Activated T-cell treated with anti-CD3 and anti-CD28 coated beads, Interleukin-2, amount 50 U/mL, for 4 hours (primary cell): Measurements from ENCODE around the gene LNX1. TPM values are rescaled to one million over a fixed set of nuclear protein-coding genes. Genes with fewer than 3 reads are reported as not detected.

ENCODE experiments used
- ATAC-seq, 2 donors: fragments of 200-7000 bp; cut with Tn5 transposase; one replicate each; pipeline ENCODE4 v1.10.0; 2021
- DNase-seq: peaks from one replicate; pipeline ENCODE4 v3.0.0-alpha.2; 2020
- H3K27me3 Mint-ChIP-seq: one replicate; pipeline ENCODE4 v1.8.0; 2021; ENCODE audit warnings: low read depth, mixed read lengths
- H3K36me3 Mint-ChIP-seq: one replicate; pipeline ENCODE4 v1.8.0; 2022; ENCODE audit warnings: mixed read lengths; ENCODE audit not compliant: insufficient read depth
- H3K4me1 Mint-ChIP-seq: one replicate; pipeline ENCODE4 v1.8.0; 2021; ENCODE audit warnings: low read depth, mixed read lengths
- H3K4me3 Mint-ChIP-seq: one replicate; pipeline ENCODE4 v1.8.0; 2021; ENCODE audit warnings: mild to moderate bottlenecking, moderate library complexity, mixed read lengths
- H3K9me3 Mint-ChIP-seq: one replicate; pipeline ENCODE4 v1.8.0; 2021; ENCODE audit warnings: mixed read lengths
- total RNA-seq, 3 donors: library from RNA; stranded (reverse); gene quantifications; one replicate each; pipeline ENCODE4 v1.2.1, GENCODE V29; 2021

LNX1 gene
- total RNA-seq, 3 donors from 2014 or later = 0.05 TPM; not detected in 2

DNA sequence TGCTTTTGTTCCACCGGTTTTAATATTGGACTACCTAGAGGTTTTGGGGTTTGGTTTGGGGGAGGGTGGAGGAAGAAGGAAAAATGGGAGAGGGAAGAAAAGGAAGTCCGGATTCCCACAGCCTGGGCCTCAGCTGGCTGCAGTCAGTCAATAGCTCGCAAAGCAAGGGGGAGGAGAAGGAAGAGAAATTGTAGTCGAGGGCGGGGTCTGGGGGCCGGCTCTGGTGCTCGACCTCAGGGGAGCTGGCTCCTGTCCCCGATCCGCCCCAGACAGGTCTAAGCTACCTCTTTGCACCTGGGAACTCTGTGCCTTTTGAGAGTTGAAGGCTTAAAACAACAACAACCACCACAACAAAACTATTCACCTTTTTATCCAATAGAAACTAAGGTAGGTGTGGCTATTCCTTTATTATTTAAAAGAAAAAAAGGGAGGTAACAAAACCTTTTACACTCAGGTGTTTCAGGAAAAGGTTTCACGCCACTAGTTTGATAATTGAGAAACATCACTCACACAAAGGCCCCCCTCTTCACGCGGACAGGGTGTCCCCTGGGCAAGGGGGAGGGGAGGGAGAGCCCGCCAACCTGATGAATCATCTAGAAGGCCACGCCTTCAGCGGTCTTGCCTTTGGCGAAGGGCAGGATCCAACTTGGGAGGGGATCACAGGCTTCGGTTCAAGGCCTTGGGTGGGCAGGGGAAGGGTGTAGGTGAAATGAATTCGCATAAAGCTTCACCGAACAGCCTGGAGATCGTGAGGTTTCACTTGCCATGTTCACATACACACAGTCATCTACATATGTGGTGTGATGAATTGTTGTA lies 1.6 kb upstream of the LNX1 start:
- DNase-seq (no peak), ATAC-seq (no peak)
- H3K36me3 Mint-ChIP-seq = no peaks in the 10 kb centered on the region
- H3K9me3 Mint-ChIP-seq = no peaks in the 10 kb centered on the region
- H3K4me1 Mint-ChIP-seq = peaks cover 13% of the 10 kb centered on the region
- no peak overlapping the region for H3K4me3 Mint-ChIP-seq
- peaks cover 40% of the 10 kb centered on the region for H3K27me3 Mint-ChIP-seq

DNA sequence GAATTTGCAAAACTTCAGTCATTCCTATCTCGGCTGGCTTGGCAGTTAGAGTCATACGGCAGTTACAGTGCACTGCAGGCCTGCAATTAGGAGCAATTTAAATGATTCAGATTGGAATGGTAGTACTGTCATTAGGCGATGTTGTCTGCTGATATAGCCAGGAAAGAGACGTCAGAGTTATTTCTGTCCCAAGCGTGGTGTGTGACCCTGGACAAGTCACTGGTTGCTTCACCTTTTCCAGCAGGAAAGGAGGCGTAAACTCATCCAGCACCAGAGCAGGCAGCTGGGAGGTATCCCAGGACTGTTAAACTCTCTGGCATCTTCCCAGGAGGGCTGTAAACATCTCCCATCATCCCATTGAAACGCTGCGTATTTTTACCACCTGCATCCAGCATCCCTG lies 836 bp upstream of the LNX1 start:
- no peak for DNase-seq
- Mint-ChIP-seq H3K27me3 (peaks cover 40% of the 10 kb centered on the region), H3K36me3 (no peaks in the 10 kb centered on the region), H3K4me3 (no peak overlapping the region), H3K4me1 (peaks cover 13% of the 10 kb centered on the region), H3K9me3 (no peaks in the 10 kb centered on the region)
- ATAC-seq = no peak

DNA sequence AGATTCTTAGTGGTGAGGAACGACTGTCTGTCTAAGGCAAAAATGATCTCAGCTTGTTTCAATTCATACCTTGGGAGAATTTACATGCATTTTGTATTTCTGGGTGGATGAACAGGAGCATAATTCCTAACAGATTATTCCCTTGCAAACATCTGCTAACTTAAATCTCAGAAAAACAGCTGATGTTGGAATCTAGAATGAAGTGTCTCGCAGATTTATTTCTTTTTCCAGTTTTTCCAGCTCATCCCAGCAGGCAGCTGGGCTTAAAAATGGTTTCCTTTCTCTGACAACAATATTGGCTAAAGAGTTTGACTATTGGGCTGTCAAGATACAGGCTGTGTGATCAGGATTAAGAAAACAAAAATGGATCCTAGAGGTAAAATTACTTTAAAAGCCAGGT lies 1.1 kb downstream of the LNX1 start:
- no peak overlapping the region for H3K4me3 Mint-ChIP-seq
- H3K4me1 Mint-ChIP-seq = peaks cover 13% of the 10 kb centered on the region
- no peaks in the 10 kb centered on the region for H3K36me3 Mint-ChIP-seq
- no peak for ATAC-seq
- no peak for DNase-seq
- no peaks in the 10 kb centered on the region for H3K9me3 Mint-ChIP-seq
- H3K27me3 Mint-ChIP-seq = peaks cover 35% of the 10 kb centered on the region

DNA sequence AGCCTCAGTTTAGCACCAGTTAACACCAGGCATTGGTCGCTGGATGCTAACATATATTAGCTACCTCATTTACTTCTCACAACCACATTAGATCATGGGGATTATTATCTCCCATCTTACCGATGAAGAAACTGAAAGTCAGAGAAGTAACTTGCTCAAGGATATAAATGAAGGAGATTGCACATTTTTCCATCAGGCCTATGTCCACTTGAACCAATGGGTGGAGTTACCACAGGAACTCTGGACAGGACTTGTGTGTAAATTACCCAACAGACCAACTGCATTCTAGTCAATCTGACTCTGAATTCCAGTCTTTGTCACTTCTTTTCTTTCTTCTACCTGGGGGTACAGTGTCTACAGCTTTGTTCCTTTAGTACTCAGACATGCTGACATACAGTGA lies 1.8 kb downstream of the LNX1 start:
- H3K27me3 Mint-ChIP-seq = peaks cover 32% of the 10 kb centered on the region
- H3K9me3 Mint-ChIP-seq = no peaks in the 10 kb centered on the region
- peaks cover 13% of the 10 kb centered on the region for H3K4me1 Mint-ChIP-seq
- no peak for ATAC-seq
- no peaks in the 10 kb centered on the region for H3K36me3 Mint-ChIP-seq
- no peak overlapping the region for H3K4me3 Mint-ChIP-seq
- DNase-seq = no peak

DNA sequence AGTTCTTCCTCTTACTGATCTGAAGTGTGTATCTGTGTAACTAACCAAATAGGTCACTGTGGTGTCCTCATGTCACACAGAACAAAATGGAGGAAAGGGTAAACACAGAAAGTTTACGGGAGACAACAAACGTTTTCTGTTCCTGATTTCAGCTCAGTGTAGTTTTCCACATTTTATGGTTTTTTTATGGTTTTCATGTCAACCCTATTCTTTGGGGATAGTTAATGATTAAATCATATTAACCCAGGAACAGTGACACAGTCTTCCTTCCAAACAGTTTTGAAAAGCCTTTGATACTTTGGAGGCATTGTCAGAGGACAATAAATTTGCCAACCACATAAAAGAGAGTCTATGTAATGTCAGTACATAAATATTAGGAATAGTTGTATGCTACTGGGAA lies 4.2 kb downstream of the LNX1 start:
- H3K9me3 Mint-ChIP-seq = no peaks in the 10 kb centered on the region
- DNase-seq = no peak
- peaks cover 26% of the 10 kb centered on the region for H3K27me3 Mint-ChIP-seq
- H3K36me3 Mint-ChIP-seq = no peaks in the 10 kb centered on the region
- ATAC-seq = no peak
- H3K4me3 Mint-ChIP-seq = no peak overlapping the region
- peaks cover 13% of the 10 kb centered on the region for H3K4me1 Mint-ChIP-seq

DNA sequence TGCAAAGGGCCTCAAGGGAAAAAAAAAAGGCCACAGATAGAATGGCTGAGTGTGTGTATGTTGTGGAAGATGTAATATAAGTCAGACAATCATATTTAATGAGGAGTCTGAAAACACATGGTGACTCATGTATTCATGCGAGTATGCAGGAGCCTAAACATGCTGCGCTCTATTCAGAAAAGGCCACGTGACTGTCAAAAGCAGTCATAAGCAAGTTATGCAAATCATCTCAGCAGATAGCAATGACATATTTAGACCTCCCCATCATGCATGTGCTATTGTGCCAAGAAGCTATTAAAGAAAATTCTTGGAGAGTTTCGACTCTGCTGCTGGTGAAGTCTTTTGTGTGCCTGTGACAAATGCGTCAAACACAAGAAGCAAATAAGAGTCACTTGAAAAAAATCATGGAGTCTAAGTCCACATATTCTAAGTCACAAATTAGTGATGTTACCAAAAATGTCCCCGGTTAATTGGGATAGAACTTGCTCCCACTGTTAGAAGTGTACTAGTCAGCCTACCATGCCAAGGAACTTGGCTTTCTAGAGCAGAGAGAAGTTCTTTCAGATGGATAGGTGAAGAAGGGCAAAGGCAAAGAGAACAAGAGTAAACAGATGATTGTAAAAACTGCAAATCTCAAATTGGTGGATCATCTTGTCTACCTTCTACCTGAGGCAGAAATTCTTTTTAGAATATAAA lies 5.0 kb downstream of the LNX1 start:
- peaks cover 21% of the 10 kb centered on the region for H3K27me3 Mint-ChIP-seq
- H3K4me3 Mint-ChIP-seq = no peak overlapping the region

DNA sequence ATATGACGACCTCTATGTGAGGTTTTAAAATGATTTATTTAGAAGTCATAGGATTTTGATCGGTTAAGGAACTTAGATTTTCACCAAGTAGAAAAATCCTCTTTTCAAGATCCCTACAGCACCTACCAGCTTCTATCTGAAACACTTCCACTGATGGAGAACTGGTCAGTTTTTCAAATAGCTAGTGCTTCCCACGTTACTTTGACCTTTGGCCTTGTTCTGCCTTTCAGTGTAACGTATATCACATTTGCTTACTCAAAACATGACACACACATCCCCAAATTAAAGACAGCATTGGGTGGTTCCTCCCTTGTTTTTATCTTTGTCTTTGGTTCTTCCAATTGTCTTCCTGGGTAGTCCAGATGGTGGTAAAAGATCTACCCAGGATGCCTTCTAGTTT lies 6.6 kb downstream of the LNX1 start:
- no peak overlapping the region for H3K4me3 Mint-ChIP-seq
- H3K27me3 Mint-ChIP-seq = peaks cover 13% of the 10 kb centered on the region
- H3K36me3 Mint-ChIP-seq = no peaks in the 10 kb centered on the region
- no peak for DNase-seq
- no peak for ATAC-seq
- no peaks in the 10 kb centered on the region for H3K9me3 Mint-ChIP-seq
- H3K4me1 Mint-ChIP-seq = no peaks in the 10 kb centered on the region

More for the DNA sequence above, 5.0 kb downstream of the LNX1 start:
- DNase-seq (no peak), ATAC-seq (no peak)
- H3K9me3 Mint-ChIP-seq = no peaks in the 10 kb centered on the region
- H3K36me3 Mint-ChIP-seq = no peaks in the 10 kb centered on the region
- peaks cover 5% of the 10 kb centered on the region for H3K4me1 Mint-ChIP-seq

DNA sequence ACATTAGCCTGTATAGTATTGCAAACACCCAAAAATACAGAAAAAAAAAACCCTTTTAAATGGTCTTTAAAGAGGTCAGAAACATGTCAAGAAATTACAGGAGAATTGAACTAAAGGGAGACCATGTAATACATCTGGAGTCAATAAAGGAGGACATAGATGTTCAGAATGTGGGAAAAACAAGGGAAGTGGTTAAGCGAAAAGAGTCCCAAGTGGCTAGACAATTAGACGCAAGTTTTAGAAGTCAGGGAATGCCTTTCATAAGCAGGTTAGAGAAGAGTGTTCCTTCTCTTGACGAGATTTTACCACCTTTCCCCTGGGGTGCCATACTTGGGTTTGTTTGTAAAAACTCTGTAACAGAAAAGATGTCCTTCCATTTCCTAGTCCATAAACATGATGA lies 7.8 kb downstream of the LNX1 start:
- H3K4me1 Mint-ChIP-seq = no peaks in the 10 kb centered on the region
- ATAC-seq = no peak
- DNase-seq = no peak
- peaks cover 10% of the 10 kb centered on the region for H3K27me3 Mint-ChIP-seq
- no peaks in the 10 kb centered on the region for H3K9me3 Mint-ChIP-seq
- no peaks in the 10 kb centered on the region for H3K36me3 Mint-ChIP-seq
- H3K4me3 Mint-ChIP-seq = no peak overlapping the region

DNA sequence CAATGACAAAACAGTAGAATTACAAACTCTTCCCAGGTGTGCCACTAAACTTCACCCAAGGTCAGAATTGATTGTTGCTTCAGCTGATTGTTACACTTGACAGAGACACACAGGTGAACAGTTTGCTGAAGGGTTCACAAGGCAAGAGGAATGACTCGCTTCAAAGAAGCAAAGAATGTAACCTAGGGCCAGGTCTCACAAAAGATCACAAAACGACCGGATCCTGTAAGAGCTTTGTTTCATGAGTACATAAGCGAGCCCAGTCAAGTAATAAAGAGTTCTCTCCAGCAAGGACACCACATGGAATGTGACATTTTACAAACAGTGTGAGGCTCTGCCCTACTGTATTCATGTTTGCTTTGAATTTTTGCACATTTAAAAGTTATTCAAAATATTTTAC lies 9.1 kb downstream of the LNX1 start:
- no peak for ATAC-seq
- Mint-ChIP-seq H3K9me3 (no peaks in the 10 kb centered on the region), H3K27me3 (peaks cover 10% of the 10 kb centered on the region), H3K36me3 (no peaks in the 10 kb centered on the region), H3K4me1 (no peaks in the 10 kb centered on the region), H3K4me3 (no peak overlapping the region)
- no peak for DNase-seq

DNA sequence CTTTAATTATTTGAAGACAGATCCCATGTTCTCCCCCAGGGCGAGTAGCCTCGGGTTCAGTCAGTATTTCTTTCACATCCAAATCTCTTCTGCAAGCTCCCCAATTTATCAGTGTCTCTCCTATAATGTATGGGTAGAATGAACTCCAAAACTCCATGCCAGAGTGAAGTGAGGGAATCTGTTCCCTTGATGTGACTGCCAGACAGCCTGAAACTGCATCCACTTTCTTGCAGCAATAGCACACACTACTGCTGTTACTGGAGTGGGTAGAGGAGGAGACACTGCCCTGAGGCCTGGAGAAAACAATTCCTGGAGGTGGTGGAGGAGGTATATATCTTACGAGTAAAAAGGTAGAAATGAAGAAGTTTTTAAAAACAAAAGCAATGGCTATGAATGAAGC lies 11.0 kb downstream of the LNX1 start:
- peaks cover 10% of the 10 kb centered on the region for H3K27me3 Mint-ChIP-seq
- ATAC-seq = no peak
- H3K4me3 Mint-ChIP-seq = no peak overlapping the region
- no peak for DNase-seq
- no peaks in the 10 kb centered on the region for H3K9me3 Mint-ChIP-seq
- H3K4me1 Mint-ChIP-seq = no peaks in the 10 kb centered on the region
- no peaks in the 10 kb centered on the region for H3K36me3 Mint-ChIP-seq

DNA sequence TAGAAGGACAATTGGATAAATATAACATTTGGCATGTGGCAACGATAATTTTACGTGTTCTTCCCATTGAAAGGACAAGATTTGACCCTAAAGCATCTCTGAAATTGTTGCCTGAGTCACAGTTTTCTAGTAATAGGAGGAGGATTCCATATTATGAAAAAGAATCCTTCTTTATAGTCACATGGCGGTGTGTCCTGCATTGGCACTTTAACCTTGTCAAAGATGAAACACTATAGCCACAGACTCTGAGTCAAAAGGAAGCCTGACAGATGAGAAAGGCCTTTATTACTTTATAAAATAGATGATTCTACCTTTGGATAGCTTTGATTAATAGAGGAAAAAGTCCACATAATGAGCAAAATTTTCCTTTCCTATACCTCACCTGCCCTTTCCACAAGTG lies 11.5 kb downstream of the LNX1 start:
- H3K27me3 Mint-ChIP-seq = peaks cover 10% of the 10 kb centered on the region
- no peak for ATAC-seq
- no peak overlapping the region for H3K4me3 Mint-ChIP-seq
- no peak for DNase-seq
- H3K4me1 Mint-ChIP-seq = no peaks in the 10 kb centered on the region
- no peaks in the 10 kb centered on the region for H3K9me3 Mint-ChIP-seq
- no peaks in the 10 kb centered on the region for H3K36me3 Mint-ChIP-seq

DNA sequence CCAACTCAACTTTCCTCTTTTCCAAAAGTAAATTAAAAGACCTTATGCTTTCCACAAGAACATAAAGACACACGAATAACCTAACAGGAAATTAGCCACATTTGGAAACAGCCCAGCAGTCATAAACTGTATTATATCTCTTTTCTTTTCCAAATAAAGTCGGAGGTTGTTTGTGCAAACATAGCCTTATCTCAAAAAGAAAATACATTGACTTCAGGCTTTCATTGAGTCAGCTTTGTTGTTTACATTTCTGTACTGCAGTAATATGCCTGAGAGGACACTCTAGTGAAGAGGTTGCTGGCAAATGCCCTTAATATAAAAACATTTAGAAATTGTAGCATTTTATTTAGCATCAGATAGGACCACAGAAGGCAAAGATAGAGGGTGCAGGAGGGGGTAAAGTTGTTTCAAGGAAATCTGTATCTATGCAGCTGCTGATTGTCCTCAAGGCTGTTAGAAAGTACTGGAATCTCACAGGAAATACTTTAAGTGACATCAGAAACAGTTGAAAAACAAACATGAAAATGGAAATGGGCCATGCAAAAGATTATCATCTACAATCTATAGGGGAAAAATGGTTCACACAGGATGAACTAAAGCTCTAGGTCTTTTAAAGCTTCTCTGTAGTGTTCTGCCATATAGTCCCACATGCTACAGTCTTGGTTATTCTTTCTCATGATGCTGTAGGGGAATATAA lies 14.5 kb downstream of the LNX1 start:
- Mint-ChIP-seq H3K4me3 (no peak overlapping the region), H3K36me3 (no peaks in the 10 kb centered on the region), H3K27me3 (peaks cover 7% of the 10 kb centered on the region), H3K9me3 (no peaks in the 10 kb centered on the region), H3K4me1 (no peaks in the 10 kb centered on the region)
- DNase-seq (no peak), ATAC-seq (no peak)

DNA sequence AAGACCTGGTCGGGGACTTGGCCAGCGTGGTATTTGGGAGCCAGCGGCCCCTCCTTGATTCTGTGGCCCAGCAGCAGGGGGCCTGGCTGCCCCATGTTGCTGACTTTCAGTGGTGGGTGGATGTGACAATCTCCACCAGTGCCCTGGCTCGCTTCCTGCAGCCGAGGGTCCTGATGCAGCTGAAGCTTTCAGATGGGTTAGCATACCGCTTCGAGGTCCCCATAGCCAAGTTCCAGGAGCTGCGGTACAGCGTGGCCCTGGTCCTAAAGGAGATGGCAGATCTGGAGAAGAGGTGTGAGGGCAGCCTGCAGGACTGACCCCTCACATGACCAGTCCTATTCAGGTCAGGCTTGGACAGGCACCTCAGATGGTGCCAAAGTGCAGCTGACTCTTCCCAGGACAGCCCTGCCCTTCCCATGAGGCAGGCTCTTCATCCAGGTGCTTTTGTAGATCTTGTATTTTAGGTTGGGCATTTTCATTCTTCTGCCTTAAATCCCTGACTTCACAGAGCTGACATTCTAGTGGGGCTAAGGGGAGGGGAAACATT lies 15.1 kb downstream of the LNX1 start:
- no peak for ATAC-seq
- peaks cover 6% of the 10 kb centered on the region for H3K27me3 Mint-ChIP-seq
- H3K9me3 Mint-ChIP-seq = no peaks in the 10 kb centered on the region
- no peaks in the 10 kb centered on the region for H3K4me1 Mint-ChIP-seq
- DNase-seq = no peak
- H3K4me3 Mint-ChIP-seq = no peak overlapping the region
- H3K36me3 Mint-ChIP-seq = no peaks in the 10 kb centered on the region

DNA sequence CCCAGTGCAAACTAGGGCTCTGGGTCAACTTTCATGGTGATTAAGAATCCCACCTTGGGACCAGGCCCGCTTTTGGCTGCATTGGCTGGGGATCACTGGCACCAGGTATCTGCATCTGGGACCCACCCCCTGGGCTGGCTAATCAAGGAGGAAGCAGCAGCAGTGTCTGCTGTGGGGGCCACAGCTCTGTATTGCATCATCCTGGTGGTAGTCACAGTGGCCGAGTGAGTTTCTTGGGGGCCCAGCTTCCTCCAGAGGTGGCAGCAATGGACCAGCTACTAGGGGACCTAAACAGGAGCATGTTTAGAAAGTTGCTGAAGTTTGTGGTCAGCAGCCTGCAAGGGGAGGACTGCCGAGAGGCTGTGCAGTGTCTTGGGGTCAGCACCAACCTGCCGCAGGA lies 15.7 kb downstream of the LNX1 start:
- peaks cover 6% of the 10 kb centered on the region for H3K27me3 Mint-ChIP-seq
- H3K9me3 Mint-ChIP-seq = no peaks in the 10 kb centered on the region
- no peak for DNase-seq
- no peak overlapping the region for H3K4me3 Mint-ChIP-seq
- ATAC-seq = no peak
- H3K36me3 Mint-ChIP-seq = no peaks in the 10 kb centered on the region
- H3K4me1 Mint-ChIP-seq = no peaks in the 10 kb centered on the region
